Measurements from ENCODE around the gene LRRC32. TPM values are rescaled to one million over a fixed set of nuclear protein-coding genes. Genes with fewer than 3 reads are reported as not detected.
"Not testable (repeated sequence)": the region's sequence is repeated elsewhere in the genome, so short reads cannot be mapped to it uniquely, and the experiment has no call there.

LRRC32 gene
- total RNA-seq, 1 experiment from 2014 or later: 0.46 TPM

GRCh38 chr11:76608228-76608627 lies 62.3 kb downstream of the LRRC32 start:
- Mint-ChIP-seq H3K9me3 (peaks cover 11 to 12% of the 10 kb centered on the region in 2 experiments), H3K36me3 (ENCODE audit: insufficient read depth in 1 of 3, low read depth in 3 of 3) (peaks cover 6 to 20% (median 6%) of the 10 kb centered on the region in 3 experiments; a peak in 5 of 7 replicates), H3K4me1 (peaks cover 29 to 39% of the 10 kb centered on the region in 2 experiments)
- H2BK20ac ChIP-seq (ENCODE audit: low read depth, low read length, poor library complexity, severe bottlenecking); H3K9ac ChIP-seq (ENCODE audit: extremely low read depth, insufficient read length, low read length); H3K56ac ChIP-seq (ENCODE audit: insufficient read length, low read depth, low read length); H3K18ac ChIP-seq (ENCODE audit: insufficient read length, low read depth, low read length); H2AFZ ChIP-seq (ENCODE audit: low read length); H3K27me3 Mint-ChIP-seq (ENCODE audit: low read depth); H3K4ac ChIP-seq (ENCODE audit: low read depth, low read length); H3K27ac Mint-ChIP-seq; H3K4me3 Mint-ChIP-seq; H3K27me3 ChIP-seq (ENCODE audit: insufficient read depth, low read length); H3K27ac ChIP-seq (ENCODE audit: insufficient read length, low read depth, low read length); H3K14ac ChIP-seq (ENCODE audit: insufficient read depth, low read length); DNase-seq; H3K4me2 ChIP-seq (ENCODE audit: insufficient read depth, insufficient read length, low read length); H2BK15ac ChIP-seq (ENCODE audit: low read depth, low read length); H2BK12ac ChIP-seq (ENCODE audit: insufficient read length, low read depth, low read length); H4K20me1 ChIP-seq (ENCODE audit: control insufficient read depth, insufficient read depth, insufficient read length); H3K79me1 ChIP-seq (ENCODE audit: insufficient read depth, low read depth, low read length, poor library complexity, severe bottlenecking); H3K79me2 ChIP-seq (ENCODE audit: insufficient read depth, low read length); H3K9me3 ChIP-seq (ENCODE audit: control insufficient read depth, low read depth, low read length); H4K8ac ChIP-seq (replicated peaks; ENCODE audit: insufficient read length, low read depth, low read length); H4K91ac ChIP-seq (ENCODE audit: insufficient read length, low read depth, low read length); H2AK5ac ChIP-seq (ENCODE audit: insufficient read length, low read length); H2BK120ac ChIP-seq (ENCODE audit: low read depth, low read length, poor library complexity, severe bottlenecking); H3T11ph ChIP-seq (ENCODE audit: low read length); H3K23me2 ChIP-seq (ENCODE audit: insufficient read length, low read depth, low read length, poor library complexity, severe bottlenecking); H2BK5ac ChIP-seq (ENCODE audit: insufficient read length, low read length); H4K5ac ChIP-seq (ENCODE audit: insufficient read length, low read depth, low read length); H3K4me1 ChIP-seq (ENCODE audit: insufficient read depth, low read length); H3K23ac ChIP-seq (ENCODE audit: insufficient read length, low read depth, low read length): not testable (repeated sequence)
- WGBS (ENCODE audit: extremely low coverage, insufficient read length, low lambda C conversion rate): no CpG with 5 or more reads among the region's 11 CpGs

Other genes with a start within 250 kb of the LRRC32 start
- 26.5 and 29.3 TPM in 2 replicates for gene EMSY, start 225.7 kb downstream of the LRRC32 start, total RNA-seq (2021)
- gene TSKU, start 112.6 kb upstream of the LRRC32 start, total RNA-seq (2021): 25.4 and 27.4 TPM in 2 replicates
- gene ACER3, start 190.2 kb upstream of the LRRC32 start, total RNA-seq (2021): 14.7 and 17.2 TPM in 2 replicates

Measured in H9 (cell line).